Bone marrow (tissue), 2 donors: ENCODE measurements around the gene PRKX.
A peak's percentile ranks its signal among the peaks of the same experiment; 100 is the strongest.
"Not testable (repeated sequence)": the region's sequence is repeated elsewhere in the genome, so short reads cannot be mapped to it uniquely, and the experiment has no call there.

Experiments used
- DNase-seq, 2 donors: peaks; one replicate each; lab custom pipeline; 2025; lab: John Stamatoyannopoulos, UW

The PRKX gene

DNA sequence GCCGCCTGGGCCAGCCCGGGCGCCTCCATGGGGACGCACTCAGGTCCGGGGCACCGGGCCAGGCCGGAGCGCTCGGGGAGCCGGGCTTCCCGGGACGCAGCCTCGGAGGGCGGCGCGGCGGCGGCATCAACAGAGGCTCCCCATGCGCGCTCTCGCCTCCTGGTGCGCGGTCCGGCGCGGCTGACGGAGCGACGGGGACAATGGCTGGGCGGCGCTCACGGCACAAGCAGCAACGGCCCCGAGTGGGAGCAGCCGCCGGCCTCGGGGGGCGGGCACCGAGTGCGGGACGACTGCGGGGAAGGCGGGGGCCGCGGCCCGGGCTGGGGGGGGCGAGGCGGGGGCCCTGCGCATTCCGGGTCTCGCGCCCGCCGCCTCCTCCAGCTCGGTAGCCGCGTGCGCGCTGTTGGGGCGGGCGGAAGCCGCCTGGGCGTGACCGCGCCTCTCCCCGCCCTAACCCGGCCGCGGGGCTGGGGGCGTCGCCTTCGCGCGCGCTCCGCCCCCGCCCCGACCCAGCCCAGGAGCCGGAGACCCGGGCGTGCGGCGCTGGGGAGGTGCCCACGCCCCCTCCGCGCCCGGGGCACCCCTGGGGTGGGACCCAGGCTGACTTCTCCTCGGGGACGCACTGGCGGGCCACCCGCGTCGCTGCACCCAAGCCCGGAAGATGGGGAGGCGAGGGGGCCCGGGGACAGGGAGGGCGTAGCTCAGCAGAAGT, at the start of gene PRKX:
TSS of gene PRKX (minus strand) at position 425 of the 712 bp plus-strand sequence. CDS start at position 29, 396 bp downstream.
- peak; percentile 20 to 23 for DNase-seq

DNA sequence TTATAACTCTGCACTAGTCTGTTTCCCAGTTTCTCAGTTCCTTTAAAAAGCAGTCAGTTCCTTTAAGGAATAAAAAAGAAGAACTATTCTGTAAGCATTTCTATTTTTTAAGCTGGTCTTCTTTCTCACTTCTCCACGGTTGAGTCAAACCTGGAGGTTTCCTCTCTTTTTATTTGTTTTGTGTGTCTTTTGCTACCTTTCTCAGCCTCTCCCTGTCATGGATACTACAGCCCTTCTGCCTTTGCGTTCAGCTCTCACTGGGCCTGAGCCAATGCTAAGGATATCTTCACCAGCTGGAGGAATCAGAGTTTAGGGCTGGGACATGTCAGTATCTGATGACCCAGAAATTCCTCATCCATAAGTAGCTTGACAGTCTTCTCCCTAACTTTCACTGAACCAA, 49.7 kb upstream of the PRKX start:
- DNase-seq: no peak

GRCh38 chrX:3757510-3758025, 44.1 kb upstream of the PRKX start:
- DNase-seq: no peak

- peak in 1 of 2 donors; percentile 13 for DNase-seq
These were observed 34.7 kb upstream of the PRKX start for GRCh38 chrX:3748052-3748559.

DNA sequence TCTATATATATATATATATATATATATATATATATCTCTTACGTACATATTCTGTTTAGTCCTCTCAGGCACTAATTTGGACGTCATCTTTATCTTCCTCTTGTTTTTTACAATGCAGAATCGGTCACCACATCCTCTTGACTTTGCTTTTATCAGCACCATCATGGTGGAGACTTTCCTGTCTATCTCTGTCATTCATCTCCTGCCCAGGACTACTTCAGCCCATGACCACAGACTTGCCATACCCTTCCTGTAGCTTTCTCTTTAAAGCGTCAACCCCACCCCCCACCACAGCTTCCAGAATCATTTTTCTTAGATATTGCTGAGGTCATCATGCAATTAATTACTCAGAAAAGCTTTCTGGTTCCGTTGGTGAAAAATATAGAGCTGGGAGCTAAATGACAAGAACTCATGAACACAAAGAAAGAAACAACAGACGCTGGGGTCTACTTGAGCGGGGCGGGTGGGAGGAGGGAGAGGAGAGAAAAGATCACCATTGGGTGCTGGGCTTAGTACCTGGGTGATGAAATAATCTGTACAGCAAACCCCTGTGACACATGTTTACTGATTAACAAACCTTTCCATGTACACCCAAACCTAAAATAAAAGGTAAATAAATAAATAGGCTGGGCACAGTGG, 30.5 kb upstream of the PRKX start:
- peak in 1 of 2 donors; percentile 64 for DNase-seq

DNA sequence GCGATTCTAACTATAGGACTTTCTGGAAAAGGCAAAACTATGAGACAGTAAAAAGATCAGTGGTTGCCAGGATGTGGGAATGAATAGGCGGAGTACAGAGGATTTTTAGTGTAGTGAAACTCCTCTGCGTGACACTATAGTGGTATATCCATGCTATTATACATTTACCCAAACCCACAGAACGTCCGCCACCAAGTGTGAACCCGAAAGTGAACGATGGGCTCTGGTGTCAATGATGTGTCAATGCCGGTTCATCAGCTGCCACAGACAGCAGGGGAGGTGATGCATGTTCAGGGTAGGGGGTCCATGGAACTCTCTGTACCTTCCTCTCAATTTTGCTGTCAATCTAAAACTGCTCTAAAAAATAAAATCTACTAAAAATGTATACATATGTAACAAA, 27.5 kb upstream of the PRKX start:
- not testable (repeated sequence) for DNase-seq

- no peak for DNase-seq
These were observed 25.1 kb upstream of the PRKX start for GRCh38 chrX:3738509-3738908.

DNA sequence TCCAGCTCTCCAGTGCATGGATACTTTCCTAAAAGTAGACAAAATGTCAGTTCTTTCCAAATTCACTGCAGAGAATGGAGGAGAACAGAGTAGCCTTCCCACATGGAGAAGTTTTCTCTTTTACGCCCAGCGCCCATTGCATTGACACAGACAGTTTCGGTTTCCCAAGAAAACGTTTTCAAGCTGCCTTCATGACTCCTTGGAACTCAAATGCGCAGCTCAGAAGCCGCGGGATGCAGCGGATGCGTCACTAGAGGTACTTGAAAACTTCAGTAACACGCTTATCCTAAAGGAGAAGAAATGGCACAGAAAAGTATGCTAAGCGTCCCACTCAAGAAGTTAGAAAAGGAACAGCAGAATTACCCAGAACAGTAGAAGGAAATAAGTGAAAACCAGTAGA, 23.1 kb upstream of the PRKX start:
- DNase-seq: not testable (repeated sequence)

- DNase-seq: not testable (repeated sequence)
These were observed 22.4 kb upstream of the PRKX start for GRCh38 chrX:3735891-3736290.

DNA sequence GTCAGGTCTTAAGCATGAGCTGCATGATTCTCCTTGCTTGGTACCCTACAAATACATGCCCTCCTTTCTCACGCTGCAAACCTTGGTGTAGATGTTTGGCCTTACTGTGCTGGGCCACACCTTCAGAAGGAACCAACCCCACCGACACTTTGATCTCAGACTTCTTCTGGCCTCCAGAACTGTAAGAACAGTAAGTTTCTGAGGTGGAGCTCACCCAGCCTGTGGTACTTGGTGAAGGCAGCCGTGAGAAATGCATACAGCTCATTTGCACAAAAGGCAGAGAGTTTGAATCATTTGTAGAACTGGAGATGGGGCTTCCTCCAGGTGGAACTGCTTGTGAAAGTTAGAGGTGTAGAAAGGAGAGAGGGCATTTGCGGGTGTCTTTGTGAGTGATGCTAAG, 21.0 kb upstream of the PRKX start:
- DNase-seq: not testable (repeated sequence)

- DNase-seq: no peak
These were observed 19.6 kb upstream of the PRKX start for GRCh38 chrX:3733043-3733430.

DNA sequence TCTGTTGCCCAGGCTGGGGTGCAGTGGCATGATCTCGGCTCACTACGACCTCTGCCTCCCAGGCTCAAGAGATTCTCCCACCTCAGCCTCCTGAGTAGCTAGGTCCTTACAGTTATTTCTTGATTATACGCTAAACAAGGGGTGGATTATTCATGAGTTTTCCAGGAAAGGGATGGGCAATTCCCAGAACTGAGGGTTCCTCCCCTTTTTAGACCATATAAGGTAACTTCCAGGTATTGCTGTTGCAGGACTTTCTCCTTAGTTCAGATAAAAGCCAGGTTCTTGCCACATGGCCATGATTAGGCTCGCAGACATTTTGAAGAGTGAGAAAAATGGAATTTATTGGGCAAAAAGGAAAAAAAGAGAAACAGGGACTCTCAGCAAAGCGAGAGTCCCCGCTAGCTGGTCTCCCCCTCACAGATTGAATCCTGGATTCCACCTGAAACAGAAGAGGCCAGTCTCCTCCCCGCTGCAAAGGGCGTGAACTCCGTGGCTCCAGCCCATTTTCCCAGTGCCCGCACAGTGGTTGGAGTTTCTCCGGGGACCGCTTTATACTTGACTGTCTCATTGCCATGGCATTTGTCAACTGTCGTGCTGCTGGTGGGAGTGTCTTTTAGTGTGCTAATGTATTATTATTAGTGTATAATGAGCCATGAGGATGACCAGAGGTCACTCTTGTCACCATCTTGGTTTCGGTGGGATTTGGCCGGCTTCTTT, 19.0 kb upstream of the PRKX start:
- DNase-seq: not testable (repeated sequence)

DNA sequence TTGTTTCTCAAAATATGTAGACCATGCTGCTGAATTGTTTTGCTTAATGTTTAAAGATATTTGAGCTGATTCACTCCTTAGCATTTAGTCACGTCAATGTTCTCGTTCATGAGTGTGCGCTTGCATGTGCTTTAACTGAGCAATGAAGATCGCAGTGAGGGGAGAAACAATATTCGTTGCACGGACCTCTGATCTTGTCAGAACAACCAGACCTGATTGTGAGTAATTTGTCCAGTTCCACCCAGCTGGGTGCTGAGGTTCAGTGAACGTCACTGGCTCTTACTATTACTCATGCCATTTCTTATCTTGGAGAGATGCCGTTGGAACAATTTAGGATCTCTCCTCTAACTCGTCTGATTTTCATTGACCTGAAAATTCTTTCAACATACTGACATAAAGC, 15.0 kb upstream of the PRKX start:
- no peak for DNase-seq

DNA sequence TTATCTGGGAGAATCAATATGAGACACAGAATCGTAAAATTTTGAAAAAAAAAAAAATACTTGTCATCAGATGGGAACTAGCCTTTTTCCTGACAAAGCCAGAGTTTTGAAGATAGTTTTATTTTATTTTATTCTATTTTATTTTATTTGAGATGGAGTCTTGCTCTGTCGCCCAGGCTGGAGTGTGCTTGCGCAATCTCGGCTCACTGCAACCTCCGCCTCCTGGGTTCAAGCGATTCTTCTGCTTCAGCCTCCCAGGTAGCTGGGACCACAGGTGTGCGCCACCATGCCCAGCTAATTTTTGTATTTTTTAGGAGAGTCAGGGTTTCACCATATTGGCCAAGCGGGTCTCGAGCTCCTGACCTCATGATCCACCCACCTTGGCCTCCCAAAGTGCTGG, 10.0 kb upstream of the PRKX start:
- not testable (repeated sequence) for DNase-seq

DNA sequence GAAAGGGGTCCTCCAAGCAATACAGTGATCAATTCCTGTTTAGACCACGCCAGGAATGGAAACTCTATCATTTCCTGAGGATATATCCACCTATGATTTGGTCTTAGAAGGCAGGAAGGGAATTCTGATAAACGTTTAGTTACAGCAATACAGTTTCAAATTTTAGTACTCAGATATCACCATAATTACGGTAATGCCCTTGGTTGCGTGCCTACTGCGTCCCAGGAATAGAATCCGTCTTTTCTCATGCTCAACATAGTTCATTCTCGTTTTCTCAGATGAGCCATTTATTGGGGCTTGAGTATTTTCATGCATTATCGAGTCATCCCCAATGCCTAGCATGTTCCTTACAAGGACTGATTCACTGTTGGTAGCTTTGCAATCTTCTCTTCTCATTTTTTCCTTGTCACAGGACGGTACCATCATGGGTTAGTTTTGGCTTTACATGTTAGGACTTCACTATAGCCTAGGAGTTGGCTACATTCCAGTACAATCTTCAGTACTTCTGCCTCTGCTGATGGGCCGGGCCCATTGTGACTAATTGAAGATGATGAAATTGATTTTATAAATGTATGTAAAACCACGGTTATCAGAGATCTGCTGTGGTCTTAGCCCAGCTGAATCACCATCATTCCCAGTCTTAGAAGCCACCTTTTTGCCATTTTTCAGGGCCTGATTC, 4.4 kb upstream of the PRKX start:
- DNase-seq: no peak

DNA sequence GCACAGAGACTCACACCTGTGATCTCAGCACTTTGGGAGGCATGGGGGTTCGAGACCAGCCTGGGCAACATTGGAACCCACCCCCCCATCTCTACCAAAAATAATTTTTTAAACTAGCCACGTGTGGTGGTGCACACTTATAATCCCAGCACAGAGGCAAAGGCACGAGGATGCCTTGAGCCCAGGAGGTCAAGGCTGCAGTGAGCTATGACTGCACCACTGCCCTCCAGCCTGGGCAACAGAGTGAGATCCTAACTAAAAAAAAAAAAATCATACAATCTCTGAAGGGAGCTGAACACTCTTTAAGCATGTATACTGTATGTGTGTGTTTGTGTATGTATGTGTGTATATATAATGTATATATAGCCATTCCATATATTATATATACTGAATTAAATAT, 2.5 kb upstream of the PRKX start:
- DNase-seq: no peak

DNA sequence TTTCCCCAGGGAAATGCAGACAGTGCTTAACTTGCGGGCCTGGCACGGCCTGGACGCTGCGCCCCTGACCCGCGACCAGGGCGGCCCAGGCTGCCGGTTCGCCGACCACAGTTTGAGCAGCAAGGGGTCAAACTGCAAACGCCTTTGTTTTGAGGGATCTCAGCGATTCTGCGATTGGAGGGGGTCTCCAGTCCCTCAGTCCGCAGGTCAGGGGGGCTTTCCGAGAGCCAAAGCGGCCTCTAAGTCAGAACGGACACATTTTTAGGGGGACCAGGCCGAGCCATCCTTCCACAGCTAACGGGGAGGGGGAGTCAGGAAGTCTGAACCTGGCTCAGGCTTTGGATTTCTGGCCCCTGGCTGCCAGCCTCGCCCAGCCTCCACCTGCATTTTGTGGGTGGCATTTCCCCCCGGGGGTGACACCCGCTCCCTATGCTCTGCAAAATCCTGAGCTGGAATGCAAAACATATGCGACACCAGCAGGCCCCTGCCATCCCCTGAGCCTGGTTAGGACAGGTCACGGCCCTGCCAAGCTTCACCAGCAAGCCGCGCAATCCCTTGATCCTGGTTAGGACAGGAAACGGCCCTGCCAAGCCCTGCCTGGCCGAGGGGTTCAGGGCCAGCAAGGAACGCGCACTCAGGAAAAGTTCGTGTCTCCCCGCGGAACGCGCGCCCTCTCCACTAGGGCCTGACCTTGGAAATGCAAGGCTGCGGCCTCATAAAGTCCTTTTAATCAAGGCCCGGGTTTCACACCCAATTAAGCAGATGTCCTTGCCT, 1.4 kb upstream of the PRKX start:
- DNase-seq: not testable (repeated sequence)

DNA sequence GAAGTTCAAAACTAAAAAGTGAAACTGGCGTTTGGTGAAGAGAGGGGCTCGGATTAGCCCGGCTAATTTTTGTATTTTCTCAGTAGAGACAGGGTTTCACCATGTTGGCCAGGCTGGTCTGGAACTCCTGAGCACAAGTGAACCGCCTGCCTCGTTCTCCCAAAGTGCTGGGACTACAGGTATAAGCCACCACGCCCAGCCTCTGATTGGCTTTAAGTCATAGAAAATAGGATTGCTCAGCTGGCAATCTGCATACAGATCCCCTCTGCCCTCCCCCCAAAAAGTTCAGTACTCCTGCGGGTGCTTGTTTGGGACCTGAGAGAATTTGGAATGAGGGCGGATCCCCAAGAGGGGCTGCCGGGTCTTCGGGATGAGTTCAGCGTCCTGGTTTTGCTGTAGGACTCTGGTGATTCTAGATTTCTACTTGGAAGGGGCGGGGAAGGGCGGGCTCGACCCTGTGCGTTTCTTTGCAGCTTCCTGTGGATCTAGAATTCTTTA, 537 bp upstream of the PRKX start:
- DNase-seq: no peak

GRCh38 chrX:3712870-3713224, 602 bp downstream of the PRKX start:
- no peak for DNase-seq

DNA sequence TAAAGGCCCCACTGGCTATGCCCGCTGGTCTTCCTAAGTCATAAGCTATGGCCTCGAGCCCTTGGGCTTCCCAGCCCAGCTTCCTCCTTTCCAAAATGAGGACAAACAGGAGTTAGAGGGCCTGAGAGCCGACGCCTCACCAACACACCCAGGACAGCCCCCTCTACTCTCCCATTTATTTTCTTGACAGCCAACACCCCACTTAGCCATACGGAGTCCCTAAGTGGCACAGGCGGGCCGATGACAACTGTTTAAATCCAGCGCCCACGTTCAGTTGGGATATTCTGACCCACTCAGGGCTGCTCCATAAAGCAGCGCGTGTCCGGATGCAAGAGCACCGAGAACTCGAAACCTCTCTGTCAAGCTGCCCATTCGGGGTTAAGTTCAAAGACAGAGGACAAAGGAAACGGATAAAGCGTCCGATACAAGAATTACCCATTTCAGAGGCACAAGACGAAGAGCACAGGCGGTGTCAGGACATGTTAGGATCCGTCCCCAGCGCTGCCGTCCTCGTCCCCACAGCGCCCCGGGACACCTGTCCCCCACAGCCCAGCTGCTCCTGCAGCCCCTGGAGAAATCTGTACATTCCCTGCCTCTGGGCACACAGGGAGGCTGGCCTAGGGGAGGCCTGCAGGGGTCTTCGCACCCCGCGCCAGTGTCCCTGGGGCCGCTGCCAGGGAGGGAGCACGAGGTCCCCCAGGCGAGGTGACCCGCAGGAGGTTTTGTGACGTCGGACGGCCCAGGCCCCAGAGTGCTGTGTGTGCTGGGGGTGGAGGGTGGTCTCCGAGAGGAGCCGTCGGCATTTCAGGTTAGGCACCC, 1.2 kb downstream of the PRKX start:
- no peak for DNase-seq
